ENCODE data around the gene FBXL22.

GRCh38 chr15:63564093-63564492 lies 33.1 kb upstream of the FBXL22 start:
- TF ChIP-seq IRF2 (CRISPR knock-in tag; IDR thresholded peaks at IDR 0.05; ENCODE audit: borderline replicate concordance, low read depth): no peak
- TF ChIP-seq E2F4 (CRISPR knock-in tag; IDR thresholded peaks at IDR 0.05; ENCODE audit: borderline replicate concordance, low read depth): no peak
- TF ChIP-seq OVOL2 (CRISPR knock-in tag; IDR thresholded peaks at IDR 0.05; ENCODE audit: borderline replicate concordance): no peak

Data from WTC11 (cell line).